Stimulated activated CD4-positive, alpha-beta T cell treated with anti-CD3 and anti-CD28 coated beads, Interleukin-2, amount 100 ng/mL, for 24 hours (primary cell): ENCODE measurements around the gene FGFRL1.
"Not testable (repeated sequence)": the region's sequence is repeated elsewhere in the genome, so short reads cannot be mapped to it uniquely, and the experiment has no call there.

Experiments used
- DNase-seq, 2 donors: peaks; one replicate each; pipeline ENCODE4 v3.0.0-alpha.2; 2020

Gene FGFRL1

DNA sequence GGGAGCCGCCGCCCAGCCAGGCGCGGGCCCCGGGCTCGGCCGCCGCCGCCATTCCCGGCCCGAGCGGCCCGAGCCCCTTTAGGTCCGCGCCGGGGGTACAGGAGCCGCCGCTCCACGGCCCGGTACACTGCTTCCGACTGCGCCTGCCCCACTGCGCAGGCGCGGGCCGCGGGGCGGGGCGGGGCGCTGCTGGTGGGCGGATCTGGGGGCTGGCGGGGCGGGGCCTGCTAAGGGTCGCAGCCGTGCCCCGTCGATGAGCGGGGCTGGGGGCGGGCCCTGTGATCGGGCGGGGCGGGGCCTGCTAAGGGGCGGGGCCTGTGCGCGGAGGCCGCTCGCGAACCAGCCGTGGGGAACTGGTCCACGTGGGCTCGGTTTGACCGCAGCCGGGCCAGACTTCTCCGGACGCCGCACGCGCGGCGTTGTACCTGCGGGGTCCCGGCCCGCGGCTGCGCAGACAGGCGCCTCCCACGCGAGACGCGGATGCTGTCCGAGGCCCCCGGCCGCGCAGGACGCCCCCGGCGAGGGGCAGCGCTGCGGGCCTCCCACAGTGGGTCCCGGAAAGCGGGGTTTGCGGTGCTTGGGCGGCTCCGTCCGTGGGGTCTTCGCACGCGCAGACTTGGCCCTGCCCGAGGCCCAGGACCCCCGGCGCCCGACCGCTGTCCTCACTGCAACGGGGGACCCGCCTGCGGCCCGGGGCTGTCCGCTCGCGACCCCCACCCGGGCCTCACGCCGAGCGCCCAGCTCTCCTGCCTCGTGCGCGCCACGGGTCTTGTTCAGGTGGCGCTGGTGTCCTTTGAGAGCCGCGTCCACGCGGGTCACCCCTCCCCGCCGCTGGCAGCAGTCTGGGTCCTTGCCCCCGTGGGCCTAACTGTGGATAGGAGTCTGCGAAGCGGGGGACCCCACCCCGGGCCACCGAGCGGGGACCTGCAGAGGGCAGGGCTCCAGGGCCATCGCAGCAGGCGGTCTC is 37.7 kb upstream of the FGFRL1 start, which contains the start of gene DGKQ:
TSS of gene DGKQ (minus strand) at position 139 of the 967 bp plus-strand sequence. CDS start at position 52, 87 bp downstream.
- peak; percentile 87 to 88 for DNase-seq

DNA sequence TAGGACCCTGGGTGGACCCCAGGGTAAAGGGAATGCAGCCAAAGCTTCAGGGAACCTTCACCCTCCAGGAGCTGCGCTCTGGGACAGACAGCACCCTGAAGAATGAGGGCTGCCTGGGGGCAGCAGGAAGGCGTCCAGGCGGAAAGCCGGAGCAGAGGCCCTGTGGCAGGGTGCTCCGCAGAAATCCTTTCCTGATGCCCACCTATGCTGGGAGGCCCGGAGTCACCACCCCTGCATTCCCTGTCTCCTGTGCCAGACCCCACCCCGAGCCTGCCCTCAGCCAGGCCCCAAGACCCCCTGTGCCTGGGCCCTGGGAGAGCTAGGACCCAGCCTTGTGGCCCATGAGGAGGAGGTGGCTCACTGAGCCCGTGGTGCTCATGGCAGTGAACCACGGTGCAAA is 36.8 kb upstream of the FGFRL1 start:
- no peak for DNase-seq

DNA sequence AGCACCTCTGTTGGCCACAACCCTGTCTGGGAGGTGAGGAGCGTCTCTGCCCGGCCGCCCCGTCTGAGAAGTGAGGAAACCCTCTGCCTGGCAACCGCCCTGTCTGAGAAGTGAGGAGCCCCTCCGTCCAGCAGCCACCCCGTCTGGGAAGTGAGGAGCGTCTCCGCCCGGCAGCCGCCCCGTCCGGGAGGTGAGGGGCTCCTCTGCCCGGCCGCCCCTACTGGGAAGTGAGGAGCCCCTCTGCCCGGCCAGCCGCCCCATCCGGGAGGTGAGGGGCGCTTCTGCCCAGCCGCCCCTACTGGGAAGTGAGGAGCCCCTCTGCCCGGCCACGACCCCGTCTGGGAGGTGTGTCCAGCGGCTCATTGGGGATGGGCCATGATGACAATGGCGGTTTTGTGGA is 35.4 kb upstream of the FGFRL1 start:
- not testable (repeated sequence) for DNase-seq

DNA sequence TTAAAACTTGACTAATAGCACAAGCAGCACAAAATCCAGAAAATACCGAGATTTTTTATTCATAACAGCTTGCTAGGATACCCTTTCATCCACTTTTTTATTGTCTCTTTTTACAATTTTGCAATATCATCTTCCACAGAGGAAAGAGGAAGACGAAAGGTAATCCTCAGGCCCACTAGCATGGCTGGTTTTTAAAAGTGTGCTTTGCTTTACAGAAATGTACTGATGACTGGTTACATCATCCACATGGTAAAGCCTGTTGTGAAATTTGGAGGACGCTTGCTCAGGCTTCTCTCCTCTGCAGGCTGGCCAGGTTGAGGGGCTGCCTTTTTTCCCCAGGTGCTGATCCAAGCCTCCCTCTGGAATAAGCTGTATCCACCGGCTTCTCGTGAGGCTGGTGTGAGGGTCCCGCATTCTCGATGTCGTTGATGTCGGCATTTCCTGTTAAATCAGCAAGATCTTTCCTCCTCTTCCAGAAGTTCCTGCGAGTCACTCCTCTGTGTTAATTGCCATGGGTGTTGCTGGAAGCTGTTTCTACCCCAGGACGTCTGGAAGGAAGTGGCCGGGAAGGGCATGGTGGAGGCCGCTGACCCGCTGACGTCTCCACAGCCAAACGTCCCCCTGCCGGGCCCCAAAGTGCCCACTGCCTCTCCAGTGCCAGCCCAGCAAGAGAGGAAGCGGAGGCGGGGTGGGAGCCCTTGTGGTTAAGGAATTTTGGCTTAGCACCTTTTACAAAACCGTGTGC is 32.3 kb upstream of the FGFRL1 start:
- no peak for DNase-seq

DNA sequence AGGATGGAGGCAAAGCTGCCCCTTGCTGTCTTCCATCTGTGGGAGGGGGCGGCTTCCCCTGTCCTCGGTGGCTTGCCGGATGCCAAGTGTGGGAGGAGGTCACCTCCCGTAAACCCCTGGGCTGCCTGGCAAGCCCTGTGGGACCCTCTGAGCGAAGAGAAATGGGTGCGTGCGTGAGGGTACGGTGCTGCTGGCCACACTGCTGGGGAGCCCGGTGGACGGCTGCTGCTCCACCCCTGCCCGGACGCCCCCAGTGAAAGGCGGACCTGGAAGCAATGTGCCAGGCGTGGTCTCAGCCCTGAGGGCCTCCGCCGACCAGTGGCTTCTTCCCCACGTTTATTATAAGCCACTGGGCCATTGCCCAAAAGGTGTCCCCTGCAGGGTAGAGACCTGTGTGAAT is 29.1 kb upstream of the FGFRL1 start:
- DNase-seq = no peak

DNA sequence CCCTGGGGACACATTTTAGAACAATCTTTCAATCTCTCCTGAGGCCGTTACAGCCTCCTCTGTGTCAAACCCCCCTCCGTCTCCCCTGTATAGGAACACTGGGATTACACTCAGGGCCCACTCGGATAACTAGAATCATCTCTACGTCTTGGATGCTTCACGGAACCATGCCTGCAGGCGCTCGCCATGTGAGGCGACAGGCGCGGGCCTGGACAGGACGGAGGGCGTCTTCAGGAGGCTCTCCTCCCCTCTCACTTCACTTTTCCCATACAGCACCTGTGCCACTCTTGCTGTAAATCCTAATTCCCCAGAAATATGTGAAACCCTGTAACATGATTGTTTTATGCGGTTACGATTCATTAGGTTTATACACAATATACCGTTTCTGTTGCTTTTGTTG is 28.6 kb upstream of the FGFRL1 start:
- DNase-seq = no peak

DNA sequence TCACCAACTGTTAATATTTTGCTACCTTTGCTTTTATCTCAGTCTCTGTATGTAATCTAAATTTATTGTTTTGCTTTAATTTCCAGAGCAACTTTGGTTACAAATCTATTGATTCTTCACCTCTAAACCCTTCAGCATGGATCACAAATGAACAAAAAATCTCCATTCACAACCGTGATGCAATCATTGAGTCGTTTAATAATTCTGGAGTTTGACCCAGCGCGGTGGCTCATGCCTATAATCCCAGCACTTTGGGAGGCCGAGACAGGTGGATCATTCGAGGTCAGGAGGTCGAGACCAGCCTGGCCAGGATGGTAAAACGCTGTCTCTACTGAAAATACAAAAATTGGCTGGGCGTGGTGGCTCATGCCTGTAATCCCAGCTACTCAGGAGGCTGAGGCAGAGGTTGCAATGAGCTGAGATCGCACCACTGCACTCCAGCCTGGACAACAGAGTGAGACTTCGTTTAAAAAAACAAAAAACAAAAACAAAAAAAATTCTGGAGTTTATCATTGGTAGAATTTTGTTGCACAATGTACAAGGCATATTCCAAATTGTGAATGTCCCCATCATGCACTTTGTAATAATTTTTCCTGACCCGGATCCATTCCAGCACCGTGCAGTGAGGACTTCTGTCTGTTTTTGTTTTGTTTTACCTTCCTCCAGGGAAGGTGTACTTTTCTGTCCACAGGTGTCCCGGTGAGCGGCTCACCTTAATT is 26.9 kb upstream of the FGFRL1 start:
- DNase-seq = no peak

DNA sequence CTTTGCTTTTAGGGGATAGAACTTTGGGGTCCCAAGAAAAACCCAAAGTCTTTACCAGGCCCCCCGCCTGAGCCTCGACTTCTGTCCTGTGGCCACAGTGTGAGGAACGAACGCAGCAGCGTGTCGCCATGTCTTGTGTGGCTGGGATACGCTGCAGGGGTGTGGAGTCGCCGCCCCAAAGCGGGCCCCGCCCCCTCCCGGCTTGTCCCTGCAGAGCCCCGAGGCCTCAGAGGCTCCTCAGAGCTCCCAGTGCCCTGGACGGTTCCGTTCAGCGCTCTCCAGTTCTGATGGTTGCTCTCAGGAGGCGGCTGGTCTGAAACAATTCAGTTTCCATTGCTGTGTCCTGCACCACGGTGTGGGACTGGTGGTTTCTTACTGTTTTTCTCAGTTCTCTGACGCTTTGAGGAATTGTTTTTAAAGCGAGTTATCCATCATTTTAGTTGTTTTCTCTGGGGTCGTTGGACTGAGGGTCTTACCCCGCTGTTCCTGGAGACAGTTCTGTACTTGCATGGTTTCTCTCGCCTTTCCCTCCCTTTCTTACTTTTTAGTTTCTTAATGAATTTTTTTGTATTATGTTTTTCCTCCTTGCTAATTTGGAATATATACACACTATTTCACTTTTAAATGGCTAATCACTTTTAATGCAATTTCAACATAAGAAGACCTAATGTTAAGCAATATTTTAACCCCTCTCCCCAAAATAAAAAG is 26.1 kb upstream of the FGFRL1 start:
- peak; percentile 79 to 85 for DNase-seq

DNA sequence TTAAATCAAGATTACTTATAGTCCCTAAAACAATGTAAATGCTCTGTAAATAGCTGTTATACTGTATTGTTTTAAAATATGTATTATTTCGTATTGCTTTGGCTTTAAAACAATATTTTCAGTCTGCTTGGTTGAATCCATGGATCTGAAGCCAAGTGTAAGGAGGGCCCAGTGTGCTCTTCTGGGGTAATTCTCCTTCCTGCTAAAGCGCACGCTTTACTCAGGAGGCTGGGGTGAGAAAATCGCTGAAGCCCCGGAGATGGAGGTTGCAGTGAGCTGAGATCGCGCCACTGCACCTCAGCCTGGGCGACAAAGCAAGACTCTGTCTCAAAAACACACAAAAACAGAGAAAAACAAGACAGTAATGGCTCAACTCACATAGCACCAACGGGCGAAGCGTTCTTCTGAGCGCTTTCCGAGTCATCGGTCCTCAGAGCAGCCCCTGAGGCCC is 25.0 kb upstream of the FGFRL1 start:
- no peak for DNase-seq

DNA sequence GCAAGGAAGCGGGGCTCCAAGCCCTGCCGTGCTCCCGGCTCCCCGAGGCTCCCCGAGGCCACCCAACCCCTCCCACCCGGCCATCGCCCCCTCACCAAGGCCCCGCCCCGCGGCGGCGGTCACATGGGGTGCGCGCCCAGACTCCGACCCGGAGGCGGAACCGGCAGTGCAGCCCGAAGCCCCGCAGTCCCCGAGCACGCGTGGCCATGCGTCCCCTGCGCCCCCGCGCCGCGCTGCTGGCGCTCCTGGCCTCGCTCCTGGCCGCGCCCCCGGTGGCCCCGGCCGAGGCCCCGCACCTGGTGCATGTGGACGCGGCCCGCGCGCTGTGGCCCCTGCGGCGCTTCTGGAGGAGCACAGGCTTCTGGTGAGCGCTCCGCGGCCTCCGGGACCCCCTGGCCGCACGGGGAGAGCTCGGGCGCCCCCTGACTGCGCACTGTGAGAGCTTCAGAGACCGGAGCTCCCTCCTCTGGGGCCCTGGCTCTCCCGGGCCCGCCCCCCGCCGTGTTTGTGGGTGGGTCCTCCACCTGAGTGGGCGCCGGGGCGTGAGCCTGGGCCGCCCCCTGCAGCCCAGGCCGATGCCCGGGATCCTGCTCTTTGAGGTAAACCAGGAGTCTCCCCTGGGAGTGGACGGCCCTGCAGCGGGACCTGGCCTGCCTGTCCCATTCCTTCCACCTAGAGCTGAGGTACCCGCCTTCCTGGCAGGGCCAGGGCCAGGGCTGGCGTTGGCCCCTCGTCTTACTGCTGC is 24.4 kb upstream of the FGFRL1 start, which contains the start of gene IDUA:
TSS of gene IDUA (plus strand) at position 166 of the 745 bp plus-strand sequence. CDS start at position 207, 41 bp downstream.
- peak; percentile 84 to 88 for DNase-seq

DNA sequence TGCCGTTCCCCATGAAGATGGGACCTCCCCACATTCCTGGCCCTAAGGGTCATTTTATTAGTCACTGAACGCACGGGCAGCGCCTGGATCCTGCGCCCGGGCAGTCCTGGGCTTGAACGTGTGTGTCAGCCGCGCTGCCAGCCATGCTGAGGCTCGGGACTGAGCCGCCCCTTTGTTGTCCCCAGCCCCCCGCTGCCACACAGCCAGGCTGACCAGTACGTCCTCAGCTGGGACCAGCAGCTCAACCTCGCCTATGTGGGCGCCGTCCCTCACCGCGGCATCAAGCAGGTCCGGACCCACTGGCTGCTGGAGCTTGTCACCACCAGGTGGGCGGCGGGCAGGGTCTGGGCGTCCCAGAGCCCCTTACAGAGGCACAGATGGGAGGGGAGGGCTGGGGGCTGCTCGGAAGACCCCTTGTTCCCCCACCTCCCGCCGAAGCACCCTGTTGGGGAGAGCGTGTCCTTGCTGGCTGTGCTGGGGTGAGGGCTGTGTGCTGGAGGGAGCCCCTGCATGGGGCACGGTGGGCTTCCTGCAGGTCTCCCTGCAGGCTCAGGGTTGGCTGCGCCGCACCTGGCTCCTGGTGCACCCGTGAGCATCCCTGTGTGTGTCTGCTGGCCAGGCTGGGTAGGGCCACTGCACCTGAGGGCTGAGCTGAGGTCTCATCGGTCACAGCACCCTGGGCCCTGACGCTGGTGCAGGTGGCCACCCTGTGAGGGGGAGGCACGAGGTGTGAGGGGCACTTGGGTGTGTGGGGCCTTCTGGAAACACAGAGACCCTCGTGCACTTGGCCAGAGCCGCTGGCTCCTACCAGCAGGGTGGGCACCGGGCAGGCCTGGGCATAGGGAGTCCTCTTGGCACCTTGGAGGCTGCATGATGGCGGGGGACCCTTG is 23.6 kb upstream of the FGFRL1 start:
- no peak for DNase-seq

DNA sequence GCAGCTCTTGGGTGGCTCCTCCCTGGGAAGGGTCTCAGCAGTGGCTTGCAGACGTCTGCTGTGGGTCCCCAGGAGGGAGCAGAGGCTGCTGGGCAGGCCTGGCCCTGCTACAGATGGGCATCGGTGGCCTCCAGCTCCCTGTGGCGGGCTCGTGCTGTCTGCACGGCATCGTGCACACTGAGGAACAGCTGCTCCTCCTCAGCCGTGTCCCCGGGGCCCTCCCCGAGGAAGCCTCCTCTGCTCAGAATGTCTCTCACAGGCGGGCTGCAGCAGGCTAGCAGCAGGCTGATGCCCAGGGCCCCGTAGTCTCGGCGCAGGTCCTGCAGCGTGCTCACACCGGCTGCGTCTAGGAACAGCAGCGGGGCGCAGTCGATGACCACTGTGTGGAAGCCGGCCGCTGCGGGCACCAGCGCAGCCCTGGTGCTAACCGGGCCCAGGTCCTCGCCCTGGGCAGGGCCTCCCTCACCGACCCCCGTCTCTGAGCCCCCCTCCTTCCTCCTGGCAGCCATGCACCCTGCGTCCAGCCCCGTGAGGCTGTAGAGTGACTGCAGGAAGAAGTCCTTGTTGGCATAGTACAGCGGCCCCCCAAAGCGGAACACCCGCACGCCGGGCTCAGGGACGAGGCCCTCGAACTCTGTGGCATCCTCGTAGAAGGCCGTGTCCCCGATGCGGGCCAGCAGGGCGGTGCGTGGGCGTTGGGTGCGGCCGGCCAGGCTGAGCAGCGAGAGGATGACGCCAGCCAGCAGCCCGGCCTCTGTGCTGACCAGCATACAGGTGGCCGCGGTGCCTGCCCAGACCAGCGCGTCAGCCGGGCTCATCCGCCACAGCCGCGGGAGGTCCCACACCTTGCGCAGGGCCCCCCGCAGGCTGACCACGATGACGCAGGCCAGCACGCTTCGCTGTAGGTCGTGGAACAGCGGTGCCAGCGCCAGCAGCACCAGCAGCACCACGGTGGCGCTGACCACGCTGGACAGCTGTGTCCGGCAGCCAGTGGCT is 22.4 kb upstream of the FGFRL1 start:
- no peak for DNase-seq

DNA sequence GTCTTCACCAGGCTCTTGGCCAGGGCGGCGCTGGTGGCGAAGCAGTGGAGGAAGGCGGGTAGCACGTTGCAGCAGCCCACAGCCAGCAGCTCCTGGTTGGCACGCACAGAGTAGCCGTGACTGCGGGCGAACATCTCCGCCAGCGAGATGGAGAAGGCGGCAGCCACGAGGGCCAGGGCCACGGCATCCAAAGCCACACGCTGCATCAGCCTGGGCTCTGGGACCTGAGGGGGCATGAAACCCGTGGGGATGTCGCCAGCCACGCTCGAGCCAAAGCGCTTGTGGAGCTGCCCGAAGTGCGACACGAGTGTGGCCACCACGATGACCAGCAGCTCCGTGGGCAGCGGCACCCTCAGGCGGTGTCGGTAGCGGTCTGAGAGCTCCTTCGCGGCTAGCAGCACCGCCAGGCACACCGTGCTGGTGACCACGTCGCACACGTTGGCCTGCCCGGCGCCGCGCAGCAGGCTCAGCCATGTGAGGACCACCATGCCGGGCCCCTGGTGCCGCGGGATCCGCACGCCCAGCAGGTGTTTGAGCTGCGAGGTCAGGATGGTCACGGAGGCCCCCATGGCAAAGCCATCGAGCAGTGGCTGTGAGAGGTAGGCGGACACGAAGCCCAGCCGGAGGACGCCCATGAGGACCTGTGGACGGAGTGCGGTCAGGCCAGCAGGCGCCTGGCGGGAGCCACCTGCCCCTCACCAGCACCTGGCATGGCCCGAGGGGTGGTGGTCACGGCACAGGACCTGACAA is 21.5 kb upstream of the FGFRL1 start:
- DNase-seq = no peak

DNA sequence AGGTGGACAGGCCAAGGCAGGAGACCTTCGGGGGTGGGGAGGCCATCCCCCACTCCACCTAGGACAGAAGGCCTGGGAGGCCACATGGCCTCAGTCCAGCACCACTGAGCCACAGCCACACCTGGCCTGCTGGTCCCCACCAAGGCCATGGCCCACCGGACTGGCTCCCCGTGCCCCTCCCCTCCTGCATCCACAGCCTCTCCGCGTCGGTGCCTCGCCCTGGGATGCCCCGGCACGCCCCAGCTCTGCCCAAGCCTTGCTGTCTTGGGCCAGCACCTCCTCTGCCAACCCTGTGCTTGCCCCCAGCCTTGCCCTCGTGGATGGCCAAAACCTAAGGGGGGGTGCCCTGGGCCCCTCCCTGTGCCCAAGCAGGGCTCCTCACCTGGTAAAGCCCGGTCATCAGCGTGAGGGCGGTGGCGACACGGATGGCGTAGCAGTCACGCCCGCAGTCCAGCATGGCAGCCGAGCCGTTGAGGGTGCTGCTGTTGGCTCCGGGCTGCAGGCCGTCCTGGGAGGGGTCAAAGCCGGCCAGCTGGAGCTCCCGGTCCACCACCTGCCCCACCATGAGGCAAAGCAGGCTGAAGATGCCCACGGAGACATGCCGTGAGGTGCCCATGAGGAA is 20.6 kb upstream of the FGFRL1 start:
- DNase-seq = no peak

DNA sequence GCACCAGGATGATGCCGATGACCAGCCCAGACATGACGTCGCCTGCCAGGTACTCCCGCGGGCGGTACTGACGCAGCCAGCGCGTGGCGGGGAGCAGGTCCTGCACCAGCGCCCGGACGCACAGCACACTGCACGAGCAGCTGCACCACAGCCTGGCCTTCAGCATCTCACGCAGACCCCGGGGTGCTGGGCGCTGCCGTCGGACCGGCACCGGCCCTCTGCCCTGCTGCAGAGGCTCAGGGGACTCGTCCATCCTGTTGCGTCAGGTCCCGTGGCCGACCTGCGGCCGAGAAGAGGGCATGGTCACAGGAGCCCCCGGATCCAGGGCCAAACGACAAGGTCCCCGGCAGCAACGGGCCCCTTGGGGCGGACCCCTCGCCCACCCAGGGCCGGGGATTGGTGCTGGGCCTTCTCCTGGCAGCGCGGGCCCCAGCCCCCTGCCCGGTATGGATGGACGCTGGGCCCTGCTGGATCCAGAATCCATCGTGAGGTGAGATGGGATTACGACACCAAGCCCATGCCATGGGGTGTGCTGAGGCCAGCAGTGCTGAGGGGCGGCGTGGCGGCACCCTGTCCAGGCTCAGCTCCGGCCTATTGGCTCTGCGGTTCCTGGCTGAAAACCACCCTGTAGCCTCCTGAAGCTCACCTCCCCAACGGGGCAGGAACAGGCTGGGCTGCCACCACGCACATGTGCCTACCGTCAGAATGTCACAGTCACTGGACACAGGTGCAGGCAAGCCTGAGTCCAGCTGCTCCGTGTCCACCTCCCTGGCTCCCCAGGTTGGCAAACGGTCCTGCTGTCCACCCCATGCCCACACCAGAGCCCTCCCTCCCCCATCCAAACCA is 19.8 kb upstream of the FGFRL1 start:
- no peak for DNase-seq

DNA sequence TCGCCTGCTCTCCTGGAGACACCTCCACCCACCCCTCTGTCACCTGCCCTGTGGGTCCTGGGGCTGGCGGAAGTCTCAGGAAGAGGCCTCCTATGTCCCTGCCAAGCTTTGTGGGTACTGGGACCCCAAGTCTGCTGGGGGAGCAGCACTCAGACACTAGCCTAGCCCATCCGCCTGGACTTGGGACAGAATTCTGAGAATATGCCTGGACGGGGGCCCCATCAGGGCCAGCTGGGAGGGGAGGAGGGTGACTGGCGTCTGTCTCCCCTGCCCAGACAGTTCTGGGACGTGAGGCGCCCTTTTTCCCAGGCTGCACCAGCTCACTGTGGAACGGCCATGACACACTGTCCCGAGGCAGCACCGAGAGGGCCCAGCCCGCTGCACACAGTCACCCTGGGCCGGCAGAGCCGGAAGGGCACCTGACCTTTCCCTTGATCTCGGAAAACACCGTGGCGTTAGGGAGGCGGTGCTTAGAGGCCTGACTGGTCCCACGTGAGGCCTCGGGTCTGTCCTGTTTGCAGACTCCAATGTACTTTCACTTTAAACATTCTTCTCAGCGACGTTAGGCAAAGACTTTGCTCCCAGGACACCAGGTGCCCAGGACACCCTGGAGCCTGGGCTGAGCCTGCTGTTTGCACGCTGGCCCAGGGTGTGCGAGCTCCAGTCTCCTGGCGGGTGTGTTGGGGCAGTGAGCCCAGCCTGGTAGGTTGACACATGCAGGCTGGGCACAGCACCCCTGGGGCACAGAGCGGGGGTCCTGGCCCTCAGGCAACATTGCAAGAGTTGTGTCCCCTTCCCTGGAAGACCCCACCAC is 18.9 kb upstream of the FGFRL1 start:
- no peak for DNase-seq
